SK-N-SH (cell line): ENCODE results near the gene NLRP9. TPM values are rescaled to one million over a fixed set of nuclear protein-coding genes. Genes with fewer than 3 reads are reported as not detected.

Experiments
- CTCF ChIA-PET: fragments of 300-600, 350-600 bp; formaldehyde crosslinking; extraction: SDS; loops from one replicate; lab custom pipeline; 2021; lab: Yijun Ruan, JAX
- POLR2A ChIA-PET: fragments of 350-600 bp; sonication (Branson Sonifier 250); formaldehyde crosslinking; extraction: SDS; loops from one replicate; lab custom pipeline; 2020; ENCODE audit warnings: antibody characterized with exemption, inconsistent platforms; lab: Yijun Ruan, JAX
- DNase-seq: peaks from one replicate; pipeline ENCODE4 v3.0.0; 2012
- H2AFZ ChIP-seq: fragments of 200-600 bp; sonication (generic); 2 replicates; pipeline ENCODE4 v1.8.1; 2016; ENCODE audit warnings: antibody characterized with exemption, mild to moderate bottlenecking, low read depth
- H3F3A ChIP-seq: fragments of 200-600 bp; sonication (generic); replicated peaks from 2 replicates; pipeline ENCODE3; 2016; ENCODE audit warnings: antibody characterized with exemption, mild to moderate bottlenecking; ENCODE audit not compliant: insufficient read depth
- H3K27ac ChIP-seq, 2 experiments: fragments of 200-500 bp in 1 of 2; fragments of 200-600 bp in 1 of 2; sonication (Bioruptor generic) in 1 of 2; sonication (generic), shearing (Covaris generic) in 1 of 2; 2 replicates each; pipeline versions ENCODE4 v1.5.1 to v1.6.1; 2014 to 2016; ENCODE audit warnings: low read depth in 2 of 2, inconsistent platforms in 1 of 2, low read length in 1 of 2, mild to moderate bottlenecking in 1 of 2, mixed read lengths in 1 of 2
- H3K27me3 ChIP-seq: fragments of 200-600 bp; sonication (generic), shearing (Covaris generic); 2 replicates; pipeline ENCODE4 v1.6.1; 2016; ENCODE audit warnings: mixed run types; ENCODE audit not compliant: insufficient read depth
- H3K36me3 ChIP-seq, 2 experiments: fragments of 200-500 bp in 1 of 2; fragments of 200-600 bp in 1 of 2; sonication (Bioruptor generic) in 1 of 2; sonication (generic) in 1 of 2; replicated peaks in 1 of 2; 2 replicates each; pipeline versions ENCODE3 to v1.5.1; 2014 to 2016; ENCODE audit warnings: low read length in 1 of 2, mild to moderate bottlenecking in 1 of 2; ENCODE audit not compliant: insufficient read depth in 2 of 2, control insufficient read depth in 1 of 2
- H3K4me1 ChIP-seq, 2 experiments: fragments of 200-500 bp in 1 of 2; fragments of 200-600 bp in 1 of 2; sonication (Bioruptor generic) in 1 of 2; sonication (generic), shearing (Covaris generic) in 1 of 2; 2 replicates each; pipeline versions ENCODE4 v1.5.1 to v1.6.1; 2014 to 2016; ENCODE audit warnings: low read depth in 1 of 2, low read length in 1 of 2, mixed run types in 1 of 2; ENCODE audit not compliant: insufficient read depth in 2 of 2, control insufficient read depth in 1 of 2
- H3K4me2 ChIP-seq: fragments of 200-600 bp; sonication (generic), shearing (Covaris generic); 2 replicates; pipeline ENCODE4 v1.6.1; 2017; ENCODE audit warnings: mixed run types
- H3K4me3 ChIP-seq, 2 experiments: fragments of 200-500 bp in 1 of 2; fragments of 200-600 bp in 1 of 2; sonication (Bioruptor generic) in 1 of 2; sonication (generic), shearing (Covaris generic) in 1 of 2; 2 replicates each; pipeline versions ENCODE4 v1.5.1 to v1.8.1; 2014 to 2016; ENCODE audit warnings: low read depth in 2 of 2, inconsistent platforms in 1 of 2, low read length in 1 of 2, mild to moderate bottlenecking in 1 of 2, mixed read lengths in 1 of 2, moderate library complexity in 1 of 2
- H3K79me2 ChIP-seq: fragments of 200-600 bp; sonication (generic); 2 replicates; pipeline ENCODE4 v1.8.1; 2017; ENCODE audit warnings: mild to moderate bottlenecking; ENCODE audit not compliant: insufficient read depth
- H3K9ac ChIP-seq: fragments of 200-600 bp; sonication (generic); 2 replicates; pipeline ENCODE4 v1.6.1; 2017; ENCODE audit warnings: mixed run types
- H3K9me2 ChIP-seq: fragments of 200-600 bp; sonication (generic); 2 replicates; pipeline ENCODE4 v1.6.1; 2017; ENCODE audit warnings: mixed run types
- H3K9me3 ChIP-seq: fragments of 200-600 bp; sonication (generic); 2 replicates; pipeline ENCODE4 v1.6.1; 2017; ENCODE audit warnings: mixed run types, mild to moderate bottlenecking, moderate library complexity
- H4K20me1 ChIP-seq: fragments of 200-600 bp; sonication (generic); 2 replicates; pipeline ENCODE4 v1.6.1; 2017; ENCODE audit warnings: mild to moderate bottlenecking, mixed run types; ENCODE audit not compliant: insufficient read depth
- EP300 ChIP-seq, 2 experiments: IDR thresholded peaks; 2 replicates each; pipeline versions ENCODE4 v1.4.0 to v1.6.1; 2012; ENCODE audit warnings: borderline replicate concordance in 1 of 2, low read depth in 1 of 2, low read length in 1 of 2
- FOSL2 ChIP-seq: IDR thresholded peaks from 2 replicates; pipeline ENCODE4 v1.4.0; 2012; ENCODE audit warnings: low read depth, mild to moderate bottlenecking, moderate library complexity, borderline replicate concordance
- GABPA ChIP-seq: IDR thresholded peaks from 2 replicates; pipeline ENCODE4 v1.4.0; 2012; ENCODE audit warnings: low read depth, mild to moderate bottlenecking
- IRF3 ChIP-seq: fragments of 150-350 bp; IDR thresholded peaks from 2 replicates; pipeline ENCODE4 v1.6.1; 2016; ENCODE audit warnings: mild to moderate bottlenecking, low read depth, low read length
- REST ChIP-seq: IDR thresholded peaks from 2 replicates; pipeline ENCODE4 v1.6.1; 2012; ENCODE audit warnings: mild to moderate bottlenecking, low read depth, low read length, moderate library complexity
- RXRA ChIP-seq: IDR thresholded peaks from 2 replicates; pipeline ENCODE4 v1.4.0; 2012; ENCODE audit warnings: low read depth, mild to moderate bottlenecking, borderline replicate concordance
- TAF1 ChIP-seq: IDR thresholded peaks from 2 replicates; pipeline ENCODE4 v1.6.1; 2012; ENCODE audit warnings: low read depth, mild to moderate bottlenecking, low read length, moderate library complexity, borderline replicate concordance
- YY1 ChIP-seq: IDR thresholded peaks from 2 replicates; pipeline ENCODE4 v1.4.0; 2012; ENCODE audit warnings: low read depth, mild to moderate bottlenecking
- WGBS: methylation state at CpG from one replicate; pipeline ENCODE4 v1.1.6; 2017; ENCODE audit warnings: low lambda C conversion rate; 5-methylcytosine and 5-hydroxymethylcytosine counted together
- polyA plus RNA-seq, 3 experiments: library from polyadenylated mRNA; depleted of rRNA; stranded (reverse); fragments of >200 nt; gene quantifications; 2 replicates each; pipeline ENCODE4 v1.2.3, GENCODE V29; 2012

Gene NLRP9
- polyA plus RNA-seq, 1 of the 3 experiments (the other 2 are of a cell fraction): not detected

GRCh38 chr19:55660991-55661390 lies 77.2 kb downstream of the NLRP9 start:
- DNase-seq: no peak
- ChIA-PET CTCF (interaction anchor here (0.8 kb wide), 1 partner anchor 11 kb away, joined by 3 read pairs; no protein-coding TSS in a partner anchor), POLR2A (no interaction called here)
- peaks cover 86% of the 10 kb centered on the region for H4K20me1 ChIP-seq
- H3K9me2 ChIP-seq: no peaks in the 10 kb centered on the region
- H3K9ac ChIP-seq: no peak overlapping the region
- no peak overlapping the region for H3K27ac ChIP-seq
- peaks cover 95% of the 10 kb centered on the region for H3K79me2 ChIP-seq
- 87% methylated on average over 14 of the region's 16 CpGs for WGBS
- no peaks in the 10 kb centered on the region for H3K27me3 ChIP-seq
- H3K9me3 ChIP-seq: no peaks in the 10 kb centered on the region
- no peak for TF ChIP-seq REST
- TF ChIP-seq YY1: no peak
- no peak for TF ChIP-seq TAF1
- no peak for TF ChIP-seq IRF3
- peaks cover 14 to 25% of the 10 kb centered on the region in 2 experiments; a peak in 3 of 4 replicates for H3K4me1 ChIP-seq
- H3K36me3 ChIP-seq: peaks cover 32 to 56% of the 10 kb centered on the region in 2 experiments
- no peak overlapping the region for H3K4me3 ChIP-seq
- H3F3A ChIP-seq: no peaks in the 10 kb centered on the region
- no peak overlapping the region for H3K4me2 ChIP-seq
- H2AFZ ChIP-seq: no peak overlapping the region

- no peak overlapping the region for H3K4me2 ChIP-seq
- H3K9me2 ChIP-seq: no peaks in the 10 kb centered on the region
- peaks cover 4% of the 10 kb centered on the region for H3F3A ChIP-seq
- no peak for TF ChIP-seq EP300 (IDR thresholded peaks at IDR 0.05; ENCODE audit: borderline replicate concordance in 1 of 2, low read depth in 1 of 2, low read length in 1 of 2)
- TF ChIP-seq RXRA: no peak
- no peak for TF ChIP-seq GABPA
- TF ChIP-seq IRF3: no peak
- no peak for TF ChIP-seq YY1
- TF ChIP-seq FOSL2: no peak
- H3K4me3 ChIP-seq: no peak overlapping the region
- H3K4me1 ChIP-seq: peaks cover 14 to 25% of the 10 kb centered on the region in 2 experiments; a peak in 3 of 4 replicates
- no peak overlapping the region for H2AFZ ChIP-seq
- H3K36me3 ChIP-seq: peaks cover 33 to 54% of the 10 kb centered on the region in 2 experiments
- ChIA-PET POLR2A (no interaction called here), CTCF (interaction anchor here (0.8 to 4.7 kb wide), 2 partner anchors 11 kb away, joined by 3 to 34 read pairs; no protein-coding TSS in a partner anchor)
- H4K20me1 ChIP-seq: peaks cover 86% of the 10 kb centered on the region
- no peaks in the 10 kb centered on the region for H3K9me3 ChIP-seq
- H3K79me2 ChIP-seq: peaks cover 95% of the 10 kb centered on the region
- no peak overlapping the region; a peak in 1 of 4 replicates for H3K27ac ChIP-seq
- WGBS: 97% methylated on average over 8 of the region's 12 CpGs
- DNase-seq: no peak
- H3K27me3 ChIP-seq: no peaks in the 10 kb centered on the region
- no peak overlapping the region for H3K9ac ChIP-seq
Measured at GRCh38 chr19:55660404-55660803, 77.8 kb downstream of the NLRP9 start.
